K562 (cell line): ENCODE measurements around the gene IRF1. TPM values are rescaled to one million over a fixed set of nuclear protein-coding genes. Genes with fewer than 3 reads are reported as not detected.

ENCODE experiments used
- BRCA1 ChIP-seq, 2 experiments: fragments of 450-650 bp in 1 of 2; sonication (generic) in 1 of 2; formaldehyde crosslinking in 1 of 2; IDR thresholded peaks; 2 replicates each; pipeline versions ENCODE4 v1.5.0 to v1.6.1; 2017 to 2020; ENCODE audit warnings: mild to moderate bottlenecking in 1 of 2, missing genetic modification reagents in 1 of 2
- CCAR2 ChIP-seq: fragments of 200-400 bp; formaldehyde crosslinking; IDR thresholded peaks from 2 replicates; pipeline ENCODE4 v1.6.1; 2017; ENCODE audit warnings: mild to moderate bottlenecking, low read depth, low read length
- EP400 ChIP-seq: fragments of 450-650 bp; IDR thresholded peaks from 2 replicates; pipeline ENCODE4 v1.6.1; 2017; ENCODE audit warnings: antibody characterized with exemption, mild to moderate bottlenecking, moderate library complexity
- HNRNPK ChIP-seq: fragments of 200-400 bp; formaldehyde crosslinking; IDR thresholded peaks from one replicate; pipeline ENCODE4 v1.6.1; 2018; ENCODE audit warnings: mild to moderate bottlenecking, low read depth, low read length; ENCODE audit not compliant: poor library complexity, severe bottlenecking
- HOXB6 ChIP-seq: fragments of 250-450 bp; sonication (Bioruptor Pico); IDR thresholded peaks from 2 replicates; pipeline ENCODE4 v1.5.1; 2022; ENCODE audit warnings: mild to moderate bottlenecking, borderline replicate concordance
- MECOM ChIP-seq: fragments of 250-450 bp; sonication (Bioruptor Pico); IDR thresholded peaks from 2 replicates; pipeline ENCODE4 v1.8.0; 2022; ENCODE audit warnings: inconsistent platforms
- MNT ChIP-seq, 2 experiments: fragments of 450-650 bp; conservative IDR thresholded peaks; 2 replicates each; pipeline ENCODE4 v1.6.1; 2017; ENCODE audit warnings: mild to moderate bottlenecking in 2 of 2, moderate library complexity in 2 of 2
- NELFE ChIP-seq: IDR thresholded peaks from 2 replicates; pipeline ENCODE4 v1.6.1; 2011; ENCODE audit warnings: mild to moderate bottlenecking; ENCODE audit not compliant: insufficient read depth, insufficient read length
- POLR2AphosphoS2 ChIP-seq: IDR thresholded peaks from 2 replicates; pipeline ENCODE4 v1.6.1; 2012; ENCODE audit warnings: low read length, improper control_type of control experiment
- SREBF1 ChIP-seq: fragments of 150-350 bp; IDR thresholded peaks from 2 replicates; pipeline ENCODE4 v1.6.1; 2014; ENCODE audit warnings: antibody characterized with exemption, low read depth, low read length, borderline replicate concordance
- TAF7 ChIP-seq: fragments of 450-650 bp; IDR thresholded peaks from 2 replicates; pipeline ENCODE4 v1.6.1; 2016; ENCODE audit warnings: missing genetic modification characterization, missing compliant biosample characterization
- TFAP4 ChIP-seq: sonication (generic); formaldehyde crosslinking; IDR thresholded peaks from 2 replicates; pipeline ENCODE4 v1.8.0; 2022; ENCODE audit warnings: missing genetic modification reagents, mild to moderate bottlenecking, moderate library complexity, borderline replicate concordance
- THRA ChIP-seq: fragments of 450-650 bp; IDR thresholded peaks from 2 replicates; pipeline ENCODE4 v1.6.1; 2017; ENCODE audit warnings: mild to moderate bottlenecking, moderate library complexity
- UBTF ChIP-seq, 2 experiments: IDR thresholded peaks; 2 replicates each; pipeline ENCODE4 v1.6.1; 2012; ENCODE audit warnings: improper control_type of control experiment in 2 of 2, low read depth in 2 of 2, low read length in 2 of 2, borderline replicate concordance in 1 of 2
- XRCC3 ChIP-seq: fragments of 450-650 bp; IDR thresholded peaks from 2 replicates; pipeline ENCODE4 v1.6.1; 2017; ENCODE audit warnings: mild to moderate bottlenecking, moderate library complexity
- ZNF354B ChIP-seq: fragments of 250-450 bp; sonication (Bioruptor Pico); IDR thresholded peaks from 2 replicates; pipeline ENCODE4 v1.4.0; 2020
- ZNF395 ChIP-seq: fragments of 200-800 bp; sonication (Bioruptor generic); IDR thresholded peaks from 2 replicates; pipeline ENCODE4 v1.6.1; 2017; ENCODE audit warnings: missing genetic modification characterization, missing compliant biosample characterization
- ZNF76 ChIP-seq: fragments of 250-450 bp; sonication (Bioruptor Pico); IDR thresholded peaks from 2 replicates; pipeline ENCODE4 v1.4.0; 2020; ENCODE audit warnings: mild to moderate bottlenecking, moderate library complexity, borderline replicate concordance
- ZNF764 ChIP-seq: fragments of 250-450 bp; sonication (Bioruptor Pico); IDR thresholded peaks from 2 replicates; pipeline ENCODE4 v1.4.0; 2020; ENCODE audit warnings: low read depth, mild to moderate bottlenecking, moderate library complexity
- polyA plus RNA-seq, 8 experiments: library from polyadenylated mRNA; depleted of rRNA in 4 of 8; stranded (reverse) in 5 of 8; unstranded in 3 of 8; fragments of >200 nt; fragmentation: Nextera tagmentation in 2 of 8; fragmentation: Illumina TruSeq in 1 of 8; extraction: Ambion mirVana in 2 of 8; extraction: Trizol in 1 of 8; gene quantifications; 2 replicates each; pipeline versions ENCODE4 v1.2.1 to v1.2.3, GENCODE V29; 2011 to 2014; ENCODE audit warnings: inconsistent platforms in 1 of 8, missing spikeins in 1 of 8
- total RNA-seq, 7 experiments: library from RNA; depleted of rRNA in 6 of 7; stranded (reverse); fragments of >200 nt in 6 of 7; fragmentation: Illumina TruSeq in 2 of 7; extraction: Trizol in 2 of 7; gene quantifications; 2 replicates each; pipeline versions ENCODE4 v1.2.1 to v1.2.3, GENCODE V29; 2011 to 2021; ENCODE audit warnings: low replicate concordance in 1 of 7

The IRF1 gene
- total and polyA plus RNA-seq, 9 of the 15 experiments (the other 6 are each of a cell fraction or from before 2014, with no cell fraction given): 1.1 to 12.3 (median 5.9) TPM

- TF ChIP-seq HOXB6 (CRISPR knock-in tag): no peak
- TF ChIP-seq POLR2AphosphoS2: no peak
- no peak for TF ChIP-seq THRA
- TF ChIP-seq SREBF1: no peak
- peak; percentile 98 for TF ChIP-seq TFAP4
- TF ChIP-seq EP400: peak; percentile 61; the same call in 1 of the 2 replicates
- no peak for TF ChIP-seq ZNF76 (CRISPR knock-in tag)
- peak; percentile 47 for TF ChIP-seq HNRNPK
- no peak for TF ChIP-seq BRCA1 (IDR thresholded peaks at IDR 0.05)
- no peak for TF ChIP-seq BRCA1 (CRISPR knock-in tag; IDR thresholded peaks at IDR 0.05)
- TF ChIP-seq TAF7 (tag): no peak
- peak; percentile 31 to 86; a peak in 2 of 4 replicates for TF ChIP-seq UBTF (IDR thresholded peaks at IDR 0.05; ENCODE audit: borderline replicate concordance in 1 of 2, low read depth in 2 of 2, low read length in 2 of 2)
- TF ChIP-seq CCAR2: no peak
- TF ChIP-seq XRCC3: no peak
- no peak for TF ChIP-seq ZNF354B (CRISPR knock-in tag)
- TF ChIP-seq ZNF764 (CRISPR knock-in tag): no peak
- TF ChIP-seq MECOM: 0 out of 2 replicates have a peak, but pooled peaks have one; percentile 38
- no peak for TF ChIP-seq NELFE
- TF ChIP-seq MNT (conservative IDR thresholded peaks at IDR 0.05): peak in 1 of 2 experiments; percentile 58; a peak in 1 of 4 replicates
- TF ChIP-seq ZNF395: peak; percentile 49
Observed at GRCh38 chr5:132496631-132497487, 6.3 kb upstream of the IRF1 start (continued).
